ENCODE measurements around the gene BASP1. TPM values are rescaled to one million over a fixed set of nuclear protein-coding genes. Genes with fewer than 3 reads are reported as not detected.
A peak's percentile ranks its signal among the peaks of the same experiment; 100 is the strongest.
"Not testable (repeated sequence)": the region's sequence is repeated elsewhere in the genome, so short reads cannot be mapped to it uniquely, and the experiment has no call there.

The BASP1 gene
- total RNA-seq, 4 donors from 2014 or later, result 46.0 to 54.6 (median 49.8) TPM

- WGBS, 2 donors, result 67% methylated on average over 4 of the region's 4 CpGs
- TF ChIP-seq POLR2A (IDR thresholded peaks at IDR 0.05) (no peak), EP300 (IDR thresholded peaks at IDR 0.05) (no peak), CTCF (IDR thresholded peaks at IDR 0.05) (no peak)
- no peaks in the 10 kb centered on the region for H3K27me3 ChIP-seq
Observed at GRCh38 chr5:17312358-17312757, 94.9 kb downstream of the BASP1 start.

DNA sequence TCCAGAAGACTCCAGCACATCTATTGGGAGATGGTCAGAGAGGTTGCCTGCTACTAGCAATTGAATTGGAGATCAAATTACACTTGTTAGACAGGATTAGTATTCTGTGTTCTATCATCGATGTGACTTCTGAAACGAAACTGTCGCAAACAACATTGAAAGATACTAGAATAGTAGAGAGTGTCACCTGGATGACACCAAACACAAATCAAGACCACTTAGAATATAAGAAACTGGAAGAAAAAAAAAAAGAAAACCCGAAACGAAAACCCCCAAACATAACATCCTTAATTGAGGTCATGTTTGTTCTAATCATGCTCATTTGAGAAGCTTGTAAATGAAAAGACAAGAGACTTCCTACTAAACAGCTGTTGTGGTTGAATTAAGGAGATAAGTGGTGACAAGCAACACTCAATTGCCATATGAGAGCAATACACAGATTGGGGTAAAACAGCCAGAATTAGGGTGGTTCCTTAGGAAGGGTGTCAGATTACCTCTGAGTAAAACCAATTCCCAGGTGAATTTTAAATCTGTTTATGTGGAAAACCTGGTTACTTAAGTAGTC, 97.6 kb downstream of the BASP1 start:
- no peaks in the 10 kb centered on the region for H3K36me3 ChIP-seq

More at GRCh38 chr5:17312358-17312757, 94.9 kb downstream of the BASP1 start:
- H3K27ac ChIP-seq, result no peak overlapping the region
- peaks cover 0 to 1% (median 0%) of the 10 kb centered on the region in 4 donors for H3K9me3 ChIP-seq
- no peak overlapping the region for H3K4me3 ChIP-seq
- H3K4me1 ChIP-seq, result peaks cover 0 to 14% (median 0%) of the 10 kb centered on the region in 4 donors
- H3K36me3 ChIP-seq, result no peaks in the 10 kb centered on the region
- no peak for DNase-seq (ENCODE audit: low spot score in 2 of 2)

GRCh38 chr5:17315710-17316221, 98.3 kb downstream of the BASP1 start:
- TF ChIP-seq POLR2A (IDR thresholded peaks at IDR 0.05) (no peak), CTCF (IDR thresholded peaks at IDR 0.05) (no peak), EP300 (IDR thresholded peaks at IDR 0.05) (no peak)
- H3K27ac ChIP-seq, result no peak overlapping the region
- WGBS, 2 donors, result 69 to 71% methylated on average over 11 of the region's 11 CpGs

More for the DNA sequence above, 97.6 kb downstream of the BASP1 start:
- no peak for DNase-seq (ENCODE audit: low spot score in 2 of 2)
- TF ChIP-seq POLR2A (IDR thresholded peaks at IDR 0.05), result no peak
- TF ChIP-seq CTCF (IDR thresholded peaks at IDR 0.05), result no peak
- TF ChIP-seq EP300 (IDR thresholded peaks at IDR 0.05), result no peak
- Histone ChIP-seq H3K9me3 (no peaks in the 10 kb centered on the region), H3K4me3 (no peak overlapping the region), H3K27me3 (no peaks in the 10 kb centered on the region), H3K27ac (no peak overlapping the region), H3K4me1 (peaks cover 0 to 19% (median 0%) of the 10 kb centered on the region in 4 donors)
- 77 to 81% methylated on average over 5 of the region's 5 CpGs for WGBS, 2 donors

GRCh38 chr5:17316970-17317459, 99.6 kb downstream of the BASP1 start:
- no peak for DNase-seq (ENCODE audit: low spot score in 2 of 2)
- H3K27ac ChIP-seq, result no peak overlapping the region
- H3K36me3 ChIP-seq, result no peaks in the 10 kb centered on the region
- H3K4me1 ChIP-seq, result peaks cover 0 to 19% (median 0%) of the 10 kb centered on the region in 4 donors
- no peak overlapping the region for H3K4me3 ChIP-seq
- no peak for TF ChIP-seq CTCF (IDR thresholded peaks at IDR 0.05)
- TF ChIP-seq POLR2A (IDR thresholded peaks at IDR 0.05), result no peak
- TF ChIP-seq EP300 (IDR thresholded peaks at IDR 0.05), result peak in 1 of 2 donors; percentile 23
- 29 to 34% methylated on average over 6 of the region's 6 CpGs for WGBS, 2 donors
- no peaks in the 10 kb centered on the region for H3K27me3 ChIP-seq
- no peaks in the 10 kb centered on the region for H3K9me3 ChIP-seq

More at GRCh38 chr5:17315710-17316221, 98.3 kb downstream of the BASP1 start:
- H3K27me3 ChIP-seq, result no peaks in the 10 kb centered on the region
- DNase-seq (ENCODE audit: low spot score in 2 of 2), result no peak
- H3K4me3 ChIP-seq, result no peak overlapping the region
- H3K4me1 ChIP-seq, result peaks cover 0 to 19% (median 0%) of the 10 kb centered on the region in 4 donors
- no peaks in the 10 kb centered on the region for H3K9me3 ChIP-seq
- H3K36me3 ChIP-seq, result no peaks in the 10 kb centered on the region

GRCh38 chr5:17317473-17317872, 100.0 kb downstream of the BASP1 start:
- DNase-seq (ENCODE audit: low spot score in 2 of 2), result no peak
- Histone ChIP-seq H3K27me3 (no peaks in the 10 kb centered on the region), H3K4me1 (peaks cover 0 to 19% (median 0%) of the 10 kb centered on the region in 4 donors), H3K9me3 (no peaks in the 10 kb centered on the region), H3K27ac (no peak overlapping the region), H3K36me3 (no peaks in the 10 kb centered on the region), H3K4me3 (no peak overlapping the region)
- WGBS, 2 donors, result 24 to 34% methylated on average over 5 of the region's 5 CpGs
- TF ChIP-seq CTCF (IDR thresholded peaks at IDR 0.05) (no peak), POLR2A (IDR thresholded peaks at IDR 0.05) (no peak), EP300 (IDR thresholded peaks at IDR 0.05) (no peak)

DNA sequence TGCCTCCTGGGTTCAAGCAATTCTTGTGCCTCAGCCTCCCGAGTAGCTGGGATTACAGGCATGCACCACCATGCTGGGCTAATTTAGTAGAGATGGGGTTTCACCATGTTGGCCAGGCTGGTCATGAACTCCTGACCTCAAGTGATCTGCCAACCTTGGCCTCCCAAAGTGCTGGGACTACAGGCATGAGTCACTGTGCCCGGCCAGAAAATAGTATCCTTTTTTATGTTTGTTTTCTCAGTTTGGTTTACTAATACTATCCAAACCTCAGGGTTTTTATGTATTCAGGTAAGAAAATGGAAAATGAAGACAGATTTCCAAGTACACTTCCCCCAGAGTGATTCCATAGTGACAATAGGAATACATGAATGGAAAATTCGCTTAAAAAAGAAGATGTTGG, 101.7 kb downstream of the BASP1 start:
- not testable (repeated sequence) for H3K27me3 ChIP-seq; H3K36me3 ChIP-seq; H3K9me3 ChIP-seq; H3K27ac ChIP-seq; DNase-seq (ENCODE audit: low spot score in 2 of 2); H3K4me3 ChIP-seq
- H3K4me1 ChIP-seq, result peaks cover 0 to 19% (median 0%) of the 10 kb centered on the region in 4 donors
- WGBS, 2 donors, result 84 to 85% methylated on average over 3 of the region's 3 CpGs
